22Rv1 (cell line): Measurements from ENCODE around the gene CDC42BPB.

Source experiments
- H3K27ac ChIP-seq: fragments of 450-650 bp; 2 replicates; pipeline ENCODE4 v1.5.1; 2017
- CTCF ChIP-seq: fragments of 450-650 bp; IDR thresholded peaks from 2 replicates; pipeline ENCODE4 v1.5.1; 2017; ENCODE audit warnings: mild to moderate bottlenecking
- ZFX ChIP-seq: fragments of 450-650 bp; IDR thresholded peaks from 2 replicates; pipeline ENCODE4 v1.6.1; 2017; ENCODE audit warnings: antibody characterized with exemption, borderline replicate concordance

CDC42BPB gene

GRCh38 chr14:102988054-102988453, 69.3 kb downstream of the CDC42BPB start:
- TF ChIP-seq CTCF (no peak), ZFX (no peak)
- no peak overlapping the region for H3K27ac ChIP-seq

GRCh38 chr14:102986810-102987579, 70.4 kb downstream of the CDC42BPB start:
- no peak overlapping the region for H3K27ac ChIP-seq

GRCh38 chr14:102985665-102986064, 71.7 kb downstream of the CDC42BPB start:
- no peak overlapping the region for H3K27ac ChIP-seq
- TF ChIP-seq CTCF (no peak), ZFX (no peak)

More at GRCh38 chr14:102986810-102987579, 70.4 kb downstream of the CDC42BPB start:
- no peak for TF ChIP-seq CTCF
- no peak for TF ChIP-seq ZFX

- TF ChIP-seq CTCF (no peak), ZFX (no peak)
- no peak overlapping the region for H3K27ac ChIP-seq
These were observed 72.8 kb downstream of the CDC42BPB start for GRCh38 chr14:102984336-102985102.

GRCh38 chr14:102983496-102983895, 73.9 kb downstream of the CDC42BPB start:
- TF ChIP-seq CTCF (no peak), ZFX (no peak)
- H3K27ac ChIP-seq = no peak overlapping the region

GRCh38 chr14:102982852-102983470, 74.4 kb downstream of the CDC42BPB start:
- H3K27ac ChIP-seq = no peak overlapping the region
- TF ChIP-seq ZFX (no peak), CTCF (no peak)

GRCh38 chr14:102980409-102980810, 76.9 kb downstream of the CDC42BPB start:
- H3K27ac ChIP-seq = no peak overlapping the region

More at GRCh38 chr14:102980409-102980810, 76.9 kb downstream of the CDC42BPB start:
- TF ChIP-seq ZFX (no peak), CTCF (no peak)
